Measurements from ENCODE around the gene ASIC2.

Gene ASIC2

GRCh38 chr17:33242375-33243124, 50.5 kb downstream of the ASIC2 start:
- no peak for DNase-seq (ENCODE audit: low read depth)

- no peak for DNase-seq (ENCODE audit: low read depth)
Observed at GRCh38 chr17:33241390-33241789, 51.7 kb downstream of the ASIC2 start.

GRCh38 chr17:33240362-33240761, 52.7 kb downstream of the ASIC2 start:
- DNase-seq (ENCODE audit: low read depth): no peak

GRCh38 chr17:33239702-33240101, 53.4 kb downstream of the ASIC2 start:
- no peak for DNase-seq (ENCODE audit: low read depth)

GRCh38 chr17:33234930-33235685, 58.0 kb downstream of the ASIC2 start:
- peak; percentile 92 for DNase-seq (ENCODE audit: low read depth)

- DNase-seq (ENCODE audit: low read depth): no peak
Observed at GRCh38 chr17:33234233-33234632, 58.9 kb downstream of the ASIC2 start.

- no peak for DNase-seq (ENCODE audit: low read depth)
Observed at GRCh38 chr17:33233811-33234177, 59.3 kb downstream of the ASIC2 start.

GRCh38 chr17:33229499-33229898, 63.6 kb downstream of the ASIC2 start:
- no peak for DNase-seq (ENCODE audit: low read depth)

- DNase-seq (ENCODE audit: low read depth): no peak
Observed at GRCh38 chr17:33229028-33229427, 64.1 kb downstream of the ASIC2 start.

GRCh38 chr17:33228548-33228947, 64.5 kb downstream of the ASIC2 start:
- no peak for DNase-seq (ENCODE audit: low read depth)

- no peak for DNase-seq (ENCODE audit: low read depth)
Observed at GRCh38 chr17:33227911-33228310, 65.2 kb downstream of the ASIC2 start.

- no peak for DNase-seq (ENCODE audit: low read depth)
Observed at GRCh38 chr17:33225994-33226393, 67.1 kb downstream of the ASIC2 start.

GRCh38 chr17:33225509-33225908, 67.6 kb downstream of the ASIC2 start:
- no peak for DNase-seq (ENCODE audit: low read depth)

- no peak for DNase-seq (ENCODE audit: low read depth)
Observed at GRCh38 chr17:33220036-33220435, 73.1 kb downstream of the ASIC2 start.

GRCh38 chr17:33218698-33219601, 74.1 kb downstream of the ASIC2 start:
- peak; percentile 13 for DNase-seq (ENCODE audit: low read depth)

GRCh38 chr17:33217891-33218290, 75.2 kb downstream of the ASIC2 start:
- no peak for DNase-seq (ENCODE audit: low read depth)

GRCh38 chr17:33214996-33215395, 78.1 kb downstream of the ASIC2 start:
- DNase-seq (ENCODE audit: low read depth): no peak

- no peak for DNase-seq (ENCODE audit: low read depth)
Observed at GRCh38 chr17:33210285-33210684, 82.8 kb downstream of the ASIC2 start.

- DNase-seq (ENCODE audit: low read depth): no peak
Observed at GRCh38 chr17:33209671-33210070, 83.4 kb downstream of the ASIC2 start.

GRCh38 chr17:33207231-33207630, 85.9 kb downstream of the ASIC2 start:
- DNase-seq (ENCODE audit: low read depth): no peak

GRCh38 chr17:33205552-33205951, 87.5 kb downstream of the ASIC2 start:
- no peak for DNase-seq (ENCODE audit: low read depth)

- no peak for DNase-seq (ENCODE audit: low read depth)
Observed at GRCh38 chr17:33204701-33205100, 88.4 kb downstream of the ASIC2 start.

GRCh38 chr17:33204156-33204555, 88.9 kb downstream of the ASIC2 start:
- no peak for DNase-seq (ENCODE audit: low read depth)

All from stromal cell of bone marrow (primary cell).